HG03457 (cell line): ENCODE measurements around the gene PIK3C2G.

Experiments
- ATAC-seq: cut with Tn5 transposase; IDR thresholded peaks from one replicate; pipeline ENCODE4 v1.9.1; 2021; ENCODE audit warnings: moderate number of reproducible peaks; ENCODE audit not compliant: unreplicated experiment

Gene PIK3C2G

DNA sequence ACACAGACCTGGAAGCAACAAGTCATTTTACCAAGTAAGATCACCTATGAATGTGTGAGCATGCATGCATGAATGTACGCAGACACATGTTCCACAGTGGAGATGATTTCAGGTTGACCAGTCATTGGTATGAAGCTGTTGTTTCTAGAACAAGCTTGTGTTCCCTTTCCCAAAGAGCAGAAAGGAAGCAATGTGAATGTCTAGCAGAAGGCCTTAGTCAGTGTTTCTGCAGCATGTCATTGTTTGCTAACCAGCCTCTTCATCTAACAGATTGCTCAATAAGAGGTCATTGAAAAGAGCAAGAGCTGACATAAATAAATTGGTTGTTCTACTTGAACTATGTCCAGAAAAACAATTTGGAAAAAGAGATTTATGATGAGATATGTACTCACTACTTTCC is 285.1 kb downstream of the PIK3C2G start:
- no peak for ATAC-seq

DNA sequence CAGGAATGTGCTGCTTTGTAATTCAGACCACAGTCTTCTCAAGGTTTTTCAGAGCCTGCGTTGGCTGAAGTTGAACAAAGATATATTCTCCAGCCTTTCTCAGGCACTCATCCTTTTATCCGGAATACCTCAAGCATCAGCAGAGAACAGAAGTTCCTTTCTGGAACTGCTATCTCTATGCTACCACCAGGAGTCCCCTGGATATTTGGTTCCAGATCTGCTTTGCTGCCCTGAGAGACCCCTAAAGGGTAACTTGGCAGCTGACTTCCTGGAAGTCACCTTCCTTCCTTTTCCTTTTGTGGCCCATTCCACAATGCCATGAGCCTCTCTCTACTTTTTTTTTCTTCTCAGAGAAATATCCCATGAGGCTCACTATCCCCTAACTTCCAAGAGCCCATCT is 288.3 kb downstream of the PIK3C2G start:
- ATAC-seq = no peak

DNA sequence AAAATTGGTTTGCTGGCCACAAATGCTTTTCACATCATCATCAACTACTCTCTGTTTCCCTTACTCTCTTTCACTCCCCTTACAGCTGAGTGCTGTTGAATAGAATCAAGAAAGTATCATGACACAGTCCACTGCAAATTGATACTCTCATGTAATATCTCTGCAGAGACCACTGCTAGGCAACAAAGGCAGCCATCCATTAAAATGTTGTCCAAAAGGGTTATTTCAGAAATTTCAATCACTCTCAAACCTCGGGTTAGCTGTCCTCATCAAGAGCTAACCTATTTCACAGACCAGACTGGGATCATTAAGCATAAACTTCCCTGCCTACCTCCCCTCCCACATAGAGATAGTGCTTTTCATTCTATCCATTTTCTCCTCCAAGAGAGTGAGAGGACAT is 289.8 kb downstream of the PIK3C2G start:
- no peak for ATAC-seq

DNA sequence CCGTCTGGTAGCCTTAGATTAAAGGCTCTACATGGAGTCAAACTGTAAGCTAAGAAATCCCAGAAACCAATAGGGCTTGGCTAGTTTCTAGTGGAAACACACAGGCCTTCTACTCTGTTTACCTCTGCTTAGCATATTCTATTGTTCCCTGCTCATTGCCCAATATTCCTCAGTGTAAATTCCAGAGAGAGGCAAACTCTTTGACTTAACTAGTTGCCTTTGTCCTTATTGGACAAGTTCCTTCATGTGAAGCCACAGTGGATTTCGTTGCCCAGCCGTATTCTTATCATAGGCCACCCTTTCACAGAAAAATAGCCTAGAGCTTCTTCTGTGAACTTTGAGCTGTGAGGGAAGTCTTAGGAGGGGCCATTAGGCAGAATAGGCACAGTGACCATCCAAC is 290.4 kb downstream of the PIK3C2G start:
- no peak for ATAC-seq

DNA sequence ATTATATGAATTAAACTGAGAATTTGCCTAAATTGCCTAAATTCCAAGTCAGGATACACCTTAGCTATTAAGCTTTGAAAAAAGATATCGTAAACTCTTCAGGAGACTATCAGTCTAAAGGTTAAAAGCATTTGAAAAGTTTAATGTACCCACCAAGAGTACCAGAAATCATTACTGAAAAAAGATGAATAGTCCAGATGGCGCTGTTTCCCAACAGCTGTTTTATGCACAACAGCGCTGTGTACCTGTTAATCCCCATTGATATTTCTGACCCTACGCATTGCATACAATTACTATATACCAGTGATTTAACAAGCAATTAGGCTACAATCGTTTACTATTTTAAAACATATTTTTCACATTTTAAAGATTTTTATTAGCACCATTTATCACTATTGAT is 291.5 kb downstream of the PIK3C2G start:
- no peak for ATAC-seq

DNA sequence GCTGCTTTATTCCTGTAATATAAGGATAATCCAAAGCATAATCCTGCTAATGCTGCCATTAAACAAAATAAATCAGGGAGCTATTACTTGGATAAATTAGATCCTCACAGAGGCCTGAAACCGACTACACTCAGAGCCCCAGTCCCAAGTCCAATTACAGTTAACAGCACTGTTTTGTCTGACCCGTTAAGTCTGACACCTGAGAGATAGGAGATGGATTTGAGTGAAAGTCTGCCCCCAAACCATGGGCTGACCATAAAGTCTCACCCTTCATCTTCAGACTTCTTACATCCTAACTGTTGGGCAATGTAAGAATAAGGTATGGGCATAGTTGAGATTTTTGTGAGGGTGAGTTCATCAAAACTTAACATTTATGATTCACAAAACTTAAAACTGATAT is 294.8 kb downstream of the PIK3C2G start:
- no peak for ATAC-seq

DNA sequence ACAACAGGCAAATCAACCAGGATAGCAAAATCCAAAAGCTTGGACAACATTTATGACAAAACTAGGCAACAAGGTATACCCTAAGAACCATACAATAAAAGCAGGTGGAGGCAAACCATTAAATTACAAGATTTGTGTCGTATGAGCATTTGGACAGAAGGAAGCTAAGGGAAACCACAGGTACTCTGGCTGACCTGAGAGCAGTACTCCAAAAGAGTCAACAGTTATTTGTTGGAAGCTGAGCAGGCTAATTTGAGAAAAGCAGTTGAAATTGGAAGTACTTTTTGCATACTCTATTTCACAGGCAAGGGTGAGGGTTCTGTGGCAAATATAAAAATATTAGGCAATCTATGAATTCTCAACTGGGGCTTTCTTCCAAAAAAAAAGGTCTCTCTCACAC is 297.9 kb downstream of the PIK3C2G start:
- ATAC-seq = no peak

DNA sequence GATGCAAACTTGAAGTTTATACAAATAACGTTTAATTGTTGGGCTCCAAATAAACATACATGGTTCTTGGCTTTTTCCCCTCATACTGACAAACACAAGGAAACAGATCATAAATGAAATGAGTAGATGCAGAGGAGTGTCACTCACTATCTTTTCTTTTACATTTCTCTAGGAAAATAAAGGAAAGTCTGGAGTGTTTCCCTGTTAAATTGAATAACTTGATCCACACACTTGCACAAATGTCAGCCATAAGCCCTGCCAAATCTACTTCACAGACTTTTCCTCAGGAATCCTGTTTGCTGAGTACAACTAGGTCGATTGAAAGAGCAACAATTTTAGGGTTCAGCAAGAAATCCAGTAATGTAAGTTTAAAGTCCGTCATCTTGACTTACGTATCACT is 301.2 kb downstream of the PIK3C2G start:
- no peak for ATAC-seq

DNA sequence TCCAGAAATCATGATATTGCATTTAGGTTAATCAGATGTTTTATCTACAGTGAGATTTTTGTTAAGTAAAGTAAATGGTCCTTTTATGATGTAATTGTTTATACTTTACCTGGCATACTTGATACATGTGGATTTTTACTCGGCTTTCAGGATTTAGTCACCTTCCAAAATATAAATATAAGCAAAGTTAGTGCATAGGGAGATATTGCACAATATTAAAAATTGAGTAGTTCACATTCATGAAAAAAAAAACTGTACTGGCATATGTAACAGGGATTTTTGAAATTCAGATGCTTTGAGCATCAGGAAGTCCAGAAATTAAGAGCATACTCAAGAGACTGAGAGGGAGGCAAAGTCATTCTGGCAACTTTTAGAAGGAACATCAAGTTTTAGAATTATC is 303.0 kb downstream of the PIK3C2G start:
- no peak for ATAC-seq

DNA sequence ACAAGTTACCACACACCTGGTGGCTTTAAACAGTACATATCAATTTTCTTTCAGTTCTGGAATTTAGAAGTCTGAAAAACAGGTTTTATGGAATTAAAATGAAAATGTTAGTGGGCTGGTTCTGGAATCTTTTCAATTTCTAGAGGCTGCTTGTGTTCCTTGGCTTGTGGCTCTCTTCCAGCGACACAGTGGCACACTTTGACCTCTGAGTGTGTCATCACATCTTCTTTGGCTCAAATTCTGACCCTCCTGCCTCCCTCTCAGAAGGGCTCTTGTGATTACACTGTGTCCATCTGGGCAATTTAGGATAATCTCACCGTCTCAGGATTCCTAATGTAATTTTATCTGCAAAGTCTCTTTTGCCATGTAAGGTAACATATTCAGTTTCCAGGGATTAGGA is 306.5 kb downstream of the PIK3C2G start:
- no peak for ATAC-seq

DNA sequence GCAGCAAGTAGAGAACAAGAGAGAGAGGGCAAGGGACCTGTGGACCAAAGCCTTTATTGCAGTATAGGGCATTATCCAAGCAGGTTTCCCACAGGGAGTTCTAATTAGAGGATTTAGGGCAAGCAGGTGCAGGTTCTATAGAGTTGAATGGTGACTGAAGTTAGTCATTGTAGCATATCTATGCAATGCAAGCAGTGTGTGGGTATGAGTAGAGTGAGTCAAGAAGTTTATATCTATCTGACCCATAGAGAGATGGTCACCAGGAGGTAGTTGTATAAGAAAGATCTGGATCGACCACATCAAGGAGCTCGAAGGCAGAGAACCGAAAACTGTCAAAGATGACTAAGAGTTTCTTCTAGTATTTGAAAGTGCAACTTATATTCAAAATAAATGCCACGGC is 309.2 kb downstream of the PIK3C2G start:
- ATAC-seq = no peak

DNA sequence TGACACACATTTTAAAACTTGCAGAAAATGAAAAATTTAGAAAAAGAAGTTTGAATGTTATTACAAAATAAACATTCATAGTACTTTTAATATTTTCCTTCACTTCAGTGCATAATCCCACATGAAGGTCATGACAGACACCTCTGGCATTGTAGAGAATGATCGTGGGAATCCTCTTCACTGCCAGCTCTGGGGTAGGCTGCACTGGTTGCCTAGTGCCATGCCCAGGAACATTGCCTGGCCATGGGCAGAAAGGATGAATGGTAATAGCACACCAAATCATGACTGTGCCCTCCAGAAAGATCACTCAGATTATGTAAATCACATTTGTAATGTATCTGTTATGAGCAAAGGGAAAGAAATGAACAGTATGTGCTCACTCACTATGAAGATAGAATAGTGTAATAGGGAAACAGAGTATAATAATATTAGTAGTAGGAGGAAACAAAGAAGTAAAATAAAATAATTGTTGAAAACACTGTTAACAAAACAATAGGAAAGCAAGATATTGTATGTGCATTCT is 314.8 kb downstream of the PIK3C2G start:
- no peak for ATAC-seq

DNA sequence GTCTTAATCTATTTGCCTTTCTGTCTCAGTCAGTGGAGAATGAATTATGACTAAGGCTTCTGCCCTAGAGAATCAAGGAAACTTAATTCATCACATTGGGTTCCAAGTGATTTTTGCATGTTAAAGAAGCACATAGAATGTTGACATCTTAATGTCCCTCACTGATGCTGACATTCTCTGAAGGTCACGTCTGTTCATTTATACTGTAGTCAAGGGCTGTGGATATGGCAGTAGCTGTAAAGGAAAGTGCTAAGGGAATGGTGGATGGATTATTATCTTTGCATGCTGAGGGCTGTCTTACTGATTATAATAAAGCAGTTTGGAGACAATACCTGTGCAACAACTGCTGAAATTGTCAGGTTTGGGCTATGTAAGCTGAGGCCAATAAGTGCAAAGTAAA is 315.3 kb downstream of the PIK3C2G start:
- ATAC-seq = no peak

DNA sequence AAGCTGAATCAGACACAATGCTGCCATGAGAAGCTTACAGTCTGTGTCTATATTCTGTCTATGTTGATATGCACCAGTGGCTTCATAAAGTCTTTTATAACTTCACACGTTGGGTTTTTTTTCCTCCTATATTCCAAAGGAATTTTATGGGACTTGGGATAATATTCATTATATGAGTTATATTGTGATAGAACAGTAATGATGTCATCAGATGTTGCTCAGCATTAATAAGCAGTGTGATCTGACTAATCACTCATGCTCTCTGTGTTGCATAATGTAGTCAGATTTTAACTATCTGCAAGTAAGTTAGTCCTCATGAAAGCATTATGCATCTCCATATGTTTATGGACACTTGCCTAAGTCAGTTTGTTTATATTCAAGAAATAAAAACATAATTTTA is 316.9 kb downstream of the PIK3C2G start:
- no peak for ATAC-seq

DNA sequence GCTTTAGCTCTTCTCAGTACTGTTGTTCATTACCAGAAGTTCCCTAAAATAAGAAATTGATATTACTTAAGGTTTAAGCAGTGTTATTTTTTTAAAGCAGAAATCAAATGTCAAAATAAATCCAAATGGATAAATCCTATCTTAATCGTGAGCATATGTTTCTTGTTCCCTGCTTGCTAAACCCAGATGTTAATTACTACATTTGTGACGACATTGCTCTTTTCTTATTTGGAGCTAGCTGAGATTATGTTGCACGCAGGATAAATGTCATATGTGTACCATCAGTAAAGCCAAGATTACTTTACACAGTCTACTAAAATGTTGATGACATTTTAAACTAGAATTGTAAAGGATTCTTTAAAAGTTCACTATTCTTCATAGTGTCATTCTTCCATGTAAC is 319.0 kb downstream of the PIK3C2G start:
- ATAC-seq = no peak

DNA sequence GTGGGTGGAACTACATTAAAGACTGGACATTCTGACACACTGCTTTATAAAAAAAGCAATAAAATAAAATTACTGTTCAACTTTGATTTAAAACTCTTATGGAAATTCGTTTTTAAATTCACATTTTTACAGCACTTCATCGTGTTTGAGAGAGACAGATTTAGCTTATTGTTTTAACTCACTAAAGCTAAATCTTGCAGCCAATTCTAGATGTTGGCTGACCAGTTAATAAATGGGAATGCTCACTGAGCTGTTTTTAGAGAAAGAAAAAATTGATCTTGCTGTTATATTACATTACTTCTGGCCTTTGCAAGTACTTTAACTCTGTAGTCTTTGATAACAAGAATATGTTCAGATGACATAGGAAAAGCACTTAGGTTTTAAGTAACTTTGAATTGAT is 319.4 kb downstream of the PIK3C2G start:
- ATAC-seq = no peak

DNA sequence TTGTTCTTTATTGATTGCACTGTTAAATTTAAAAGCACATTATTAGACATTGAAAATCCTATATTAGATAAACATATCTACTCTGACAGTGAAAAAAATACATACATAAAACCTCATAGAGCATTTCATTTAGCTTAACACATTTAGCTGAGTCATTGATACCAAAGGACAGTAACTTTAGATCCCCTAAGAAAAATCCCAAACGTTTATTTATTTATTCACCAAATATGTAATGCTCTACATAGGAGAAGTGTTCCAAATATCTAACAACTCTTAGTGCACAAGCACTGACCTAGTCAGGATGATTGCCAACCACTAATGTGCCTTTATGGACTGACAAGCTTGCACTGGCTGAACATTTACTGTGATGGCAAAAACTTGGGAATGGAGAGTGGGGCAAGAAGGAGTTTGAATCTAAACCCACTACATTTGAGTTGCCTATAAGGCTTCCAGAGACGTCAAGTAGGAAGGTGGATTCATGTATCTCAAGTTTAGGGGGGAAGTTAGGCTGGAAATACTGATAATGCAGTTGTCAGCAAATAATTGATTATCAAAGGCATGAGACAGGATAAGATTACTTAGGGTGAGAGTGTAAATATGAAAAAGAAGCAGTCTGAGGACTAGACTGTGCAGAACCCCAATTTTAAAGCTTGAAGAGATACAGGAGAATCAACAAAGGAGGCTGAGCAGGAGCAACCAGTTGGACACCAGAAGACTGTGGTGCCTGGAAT is 320.1 kb downstream of the PIK3C2G start:
- ATAC-seq = no peak

DNA sequence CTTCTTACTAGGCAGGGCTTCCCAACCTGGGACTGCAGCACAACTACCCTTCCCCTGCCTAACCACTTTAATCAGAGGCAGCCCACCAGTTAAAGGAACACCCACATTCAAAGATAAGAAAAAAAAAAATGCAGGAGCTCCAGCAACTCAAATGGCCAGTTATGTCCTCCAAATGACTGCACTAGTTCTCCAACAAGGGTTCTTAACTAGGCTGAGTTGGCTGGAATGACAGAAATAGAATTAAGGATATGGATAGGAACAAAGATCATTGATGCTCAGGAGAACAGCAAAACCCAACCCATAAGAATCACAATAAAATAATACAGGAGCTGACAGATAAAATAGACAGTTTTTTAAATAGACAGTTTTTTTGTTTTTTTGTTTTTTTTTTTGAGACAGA is 322.3 kb downstream of the PIK3C2G start:
- no peak for ATAC-seq

DNA sequence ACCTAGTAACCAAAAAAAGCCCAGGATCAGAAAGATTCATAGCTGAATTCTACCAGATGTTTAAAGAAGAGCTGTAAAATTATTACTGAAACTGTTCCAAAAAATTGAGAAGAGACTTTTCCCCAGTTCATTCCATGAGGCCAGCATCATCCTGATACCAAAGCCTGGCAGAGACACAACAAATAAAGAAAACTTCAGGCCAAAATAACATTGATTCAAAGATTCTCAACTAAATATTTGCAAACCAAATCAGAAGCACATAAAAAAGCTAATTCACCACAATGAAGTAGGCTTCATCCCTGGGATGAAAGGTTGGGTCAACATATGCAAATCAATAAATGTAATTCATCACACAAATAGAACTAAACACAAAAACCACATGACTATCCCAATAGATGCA is 325.3 kb downstream of the PIK3C2G start:
- no peak for ATAC-seq

DNA sequence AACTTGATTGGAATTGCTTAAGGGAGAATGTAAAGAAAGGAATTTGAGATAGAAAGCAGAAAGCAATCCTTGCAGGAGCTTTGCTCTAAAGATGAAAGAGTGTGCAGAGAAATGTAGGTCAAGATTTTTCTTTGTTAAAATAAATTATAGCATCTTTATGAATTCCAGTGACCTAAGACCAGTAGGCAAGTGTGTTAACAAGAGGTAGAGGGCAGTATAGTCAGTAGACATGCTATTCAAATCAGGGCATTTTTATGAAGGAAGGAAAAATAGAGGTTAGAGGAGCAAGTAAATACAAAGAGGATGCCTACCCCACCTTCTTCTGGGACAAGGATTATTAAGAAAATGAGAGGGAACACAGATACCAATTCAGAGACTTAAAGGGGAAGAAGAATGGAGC is 328.0 kb downstream of the PIK3C2G start:
- no peak for ATAC-seq

DNA sequence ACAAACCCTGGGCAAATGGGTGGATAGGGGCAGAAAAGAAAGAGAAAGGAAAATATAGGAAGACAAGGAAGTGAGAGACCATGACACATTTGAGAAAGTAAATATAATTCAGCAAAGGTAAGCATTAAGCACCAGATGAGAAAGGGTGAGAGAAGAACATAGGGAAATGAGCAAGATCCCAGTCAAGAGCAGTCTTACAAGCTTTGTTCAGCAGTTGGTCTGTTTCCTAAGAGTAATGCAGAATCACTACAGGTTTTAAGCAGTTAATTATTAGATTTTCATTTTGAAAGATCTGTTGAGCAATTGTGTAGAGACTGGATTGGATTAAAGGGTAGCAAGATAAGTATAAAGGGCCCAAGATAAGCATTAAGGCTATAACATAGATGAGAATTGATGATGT is 330.2 kb downstream of the PIK3C2G start:
- no peak for ATAC-seq

DNA sequence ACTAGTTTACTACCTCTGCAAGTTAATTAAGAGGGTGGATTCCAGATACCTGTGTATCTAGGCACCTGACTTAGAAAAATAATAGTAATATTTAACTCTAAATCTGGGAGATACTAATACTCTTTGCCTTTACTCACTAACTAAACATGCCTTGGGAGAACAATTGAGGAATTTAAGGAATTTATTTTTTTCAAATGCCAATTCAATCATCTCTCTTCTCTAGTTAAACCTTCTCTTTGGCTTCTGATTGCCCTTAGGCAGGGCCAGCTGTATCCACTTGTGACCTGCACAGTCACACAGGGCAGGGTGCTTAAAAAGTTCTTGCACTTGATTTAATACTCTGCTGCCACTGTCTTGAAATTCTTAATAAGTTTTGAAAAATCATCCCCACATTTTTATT is 334.1 kb downstream of the PIK3C2G start:
- ATAC-seq = no peak

DNA sequence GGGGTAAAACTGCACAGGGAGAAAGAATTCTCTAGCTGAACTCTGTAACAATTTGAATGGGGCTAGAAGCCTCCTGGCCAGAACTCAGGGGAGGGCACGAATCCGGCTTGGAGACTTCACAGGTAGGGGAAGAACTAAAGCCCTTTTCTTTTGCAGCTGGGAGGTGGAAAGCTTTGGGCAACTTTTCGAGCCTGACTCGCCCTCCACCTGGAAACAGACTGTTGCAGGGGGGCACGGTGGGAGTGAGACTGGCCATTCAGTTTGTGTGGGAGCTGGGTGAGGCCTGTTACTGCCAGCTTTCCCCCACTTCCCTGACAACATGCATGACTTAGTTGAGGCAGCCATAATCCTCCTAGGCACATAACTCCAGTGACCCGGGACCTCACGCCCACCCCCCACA is 340.6 kb downstream of the PIK3C2G start:
- no peak for ATAC-seq
